ENCODE data around the gene RHBDD2. TPM values are rescaled to one million over a fixed set of nuclear protein-coding genes. Genes with fewer than 3 reads are reported as not detected.

The RHBDD2 gene
- polyA plus RNA-seq, 4 donors, result 55.4 to 67.0 (median 58.0) TPM

Other genes with a start within 250 kb of the RHBDD2 start
- 1 to 10 TPM in 3 of 4 donors, under 1 TPM in 1; 0.22 to 7.1 (median 2.2) TPM for gene HIP1, start 140.1 kb upstream of the RHBDD2 start, polyA plus RNA-seq
- gene CCL26, start 106.8 kb upstream of the RHBDD2 start, polyA plus RNA-seq, result 1 to 10 TPM in 1 of 4 donors, not detected in 3; 3.7 TPM
- gene CCL24, start 65.2 kb upstream of the RHBDD2 start, polyA plus RNA-seq, result 10 to 100 TPM in 3 of 4 donors, 1 to 10 TPM in 1; 2.9 to 76.7 (median 31.6) TPM
- 100 to 1,000 TPM in 3 of 4 donors, 10 to 100 TPM in 1; 80.5 to 461 (median 262) TPM for gene POR, start 36.1 kb downstream of the RHBDD2 start, polyA plus RNA-seq
- 100 to 1,000 TPM in 2 of 4 donors, 10 to 100 TPM in 2; 64.7 to 207 (median 151) TPM for gene TMEM120A, start 115.6 kb downstream of the RHBDD2 start, polyA plus RNA-seq
- gene STYXL1, start 169.0 kb downstream of the RHBDD2 start, polyA plus RNA-seq, result 10 to 100 TPM; 25.9 to 62.3 (median 39.9) TPM
- gene MDH2, start 169.1 kb downstream of the RHBDD2 start, polyA plus RNA-seq, result 100 to 1,000 TPM; 143 to 172 (median 163) TPM